Activated CD4-positive, alpha-beta T cell treated with anti-CD3 and anti-CD28 coated beads, Interleukin-2, amount 50 U/mL, for 16 hours (primary cell): ENCODE results near the gene TMEM204.
"Not testable (repeated sequence)": the region's sequence is repeated elsewhere in the genome, so short reads cannot be mapped to it uniquely, and the experiment has no call there.

Experiments used
- DNase-seq: peaks from one replicate; pipeline ENCODE4 v3.0.0-alpha.2; 2020

The TMEM204 gene

DNA sequence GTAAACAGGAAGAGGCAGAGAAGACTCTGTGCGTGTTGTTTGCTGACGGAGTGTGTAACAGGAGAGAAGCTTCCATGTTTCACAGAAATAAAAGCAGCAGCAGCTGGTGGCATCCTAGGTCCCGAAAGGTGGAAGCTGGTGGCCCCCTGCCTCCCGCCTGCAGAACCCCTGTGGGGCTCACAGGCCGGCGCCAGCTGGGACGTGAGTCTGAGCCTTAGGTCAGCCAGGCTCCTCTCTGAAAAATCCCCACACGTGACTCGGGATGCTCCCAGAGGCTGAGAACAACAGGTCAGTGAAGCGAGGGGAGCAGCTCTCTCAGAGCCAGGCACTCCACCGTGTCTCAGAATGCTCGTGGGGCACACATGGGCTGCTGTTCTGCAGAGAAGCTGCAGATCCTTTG is 27.4 kb downstream of the TMEM204 start:
- DNase-seq = no peak

GRCh38 chr16:1561266-1561665 is 27.8 kb downstream of the TMEM204 start:
- DNase-seq = no peak

DNA sequence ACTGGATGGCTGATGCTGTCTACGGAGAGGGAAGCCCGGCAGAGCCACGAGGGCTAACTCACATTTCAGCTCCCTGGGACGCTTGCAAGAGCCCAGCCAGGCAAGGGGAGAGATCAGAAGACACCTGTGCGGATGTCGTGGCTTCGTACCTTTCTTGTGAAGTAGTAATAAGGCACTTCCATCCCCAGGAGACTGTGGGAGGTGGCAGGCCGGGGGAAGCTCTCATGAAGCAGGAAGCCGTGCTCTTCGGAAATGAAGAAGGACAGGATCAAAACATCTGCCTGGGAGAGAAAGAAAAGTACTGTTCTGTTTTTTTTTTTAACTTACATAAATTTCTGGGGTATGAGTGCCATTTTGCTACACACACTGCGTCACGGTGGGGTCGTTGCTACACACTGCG is 28.4 kb downstream of the TMEM204 start:
- no peak for DNase-seq

DNA sequence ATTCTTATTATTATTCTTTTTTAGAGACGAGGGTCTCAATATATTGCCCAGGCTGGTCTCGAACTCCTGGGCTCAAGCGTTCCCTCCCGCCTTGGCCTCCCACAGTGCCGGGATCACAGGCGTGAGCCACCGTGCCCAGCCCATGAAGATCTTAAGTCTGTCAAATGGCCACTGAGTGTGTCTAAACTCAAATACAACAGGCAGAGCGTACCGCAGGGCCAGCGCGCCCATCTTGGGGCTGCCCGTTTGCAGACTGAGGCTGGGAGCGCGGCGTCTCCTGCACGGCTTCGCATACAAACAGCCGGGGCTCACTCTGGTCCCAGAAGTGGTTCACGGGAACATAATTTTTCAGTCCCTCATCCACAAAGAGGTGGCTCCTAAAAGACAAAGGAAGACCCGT is 30.3 kb downstream of the TMEM204 start:
- no peak for DNase-seq

DNA sequence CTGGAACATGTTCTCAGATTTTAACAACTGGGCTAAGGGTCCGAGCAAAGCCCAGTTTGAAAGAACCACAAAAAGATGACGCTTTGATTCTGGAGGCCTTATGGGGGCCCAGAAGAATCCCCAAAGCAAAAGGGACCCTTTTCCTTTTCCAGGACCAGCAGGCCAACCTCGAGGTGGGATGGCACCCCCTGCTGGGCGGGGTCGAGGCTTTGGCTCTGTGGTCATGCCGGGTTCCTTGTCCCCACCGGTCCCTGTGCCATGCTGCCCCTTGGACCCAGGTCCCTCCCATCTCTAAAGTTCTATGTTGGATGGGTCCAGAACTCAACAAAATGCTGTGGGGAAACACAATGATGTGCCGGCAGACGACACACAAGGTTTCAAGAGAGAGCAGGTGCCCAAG is 30.9 kb downstream of the TMEM204 start:
- no peak for DNase-seq

- DNase-seq = no peak
Measured at GRCh38 chr16:1565083-1565805, 31.8 kb downstream of the TMEM204 start.

DNA sequence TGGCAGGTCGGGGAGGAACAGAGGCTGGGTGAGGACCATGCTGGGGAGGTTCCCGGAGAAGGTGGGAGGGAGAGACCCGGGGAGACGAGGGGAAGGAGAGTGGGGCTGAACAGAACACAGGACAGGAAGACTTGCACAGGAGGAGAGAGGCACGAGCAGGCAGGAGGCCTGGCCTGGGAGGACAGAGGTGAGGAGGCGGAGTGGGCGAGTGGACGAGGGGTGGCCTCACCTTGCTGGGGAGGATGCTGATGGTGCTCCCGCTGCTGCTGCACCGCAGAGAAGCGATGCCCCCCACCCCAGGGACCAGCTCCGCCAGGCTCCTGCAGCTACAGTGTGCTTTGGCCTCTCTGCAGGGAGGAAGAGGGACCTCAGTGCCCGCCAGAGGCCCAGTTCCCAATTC is 34.5 kb downstream of the TMEM204 start:
- no peak for DNase-seq

GRCh38 chr16:1571012-1571671 is 37.7 kb downstream of the TMEM204 start:
- DNase-seq = no peak

GRCh38 chr16:1572673-1573072 is 39.2 kb downstream of the TMEM204 start:
- no peak for DNase-seq

DNA sequence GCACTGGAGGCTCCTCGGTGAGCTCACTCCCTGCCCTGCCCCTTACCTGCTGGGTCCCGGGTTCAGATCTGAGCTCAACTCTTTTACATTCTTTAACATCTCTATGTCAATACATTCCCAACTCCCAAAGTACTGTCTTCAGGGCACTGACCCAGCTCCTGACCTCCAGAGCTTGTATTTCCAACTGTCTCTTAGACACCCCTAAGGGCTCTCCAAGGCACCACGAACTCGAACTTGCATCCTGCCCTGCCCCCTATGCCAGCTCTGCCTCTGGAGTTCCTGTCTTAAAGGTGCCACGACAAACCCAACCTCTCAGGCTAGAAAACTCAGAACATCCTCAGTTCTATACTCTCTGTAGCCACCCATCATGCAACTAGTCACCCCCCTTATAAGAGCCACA is 39.8 kb downstream of the TMEM204 start:
- no peak for DNase-seq

GRCh38 chr16:1575578-1575977 is 42.1 kb downstream of the TMEM204 start:
- DNase-seq = no peak

DNA sequence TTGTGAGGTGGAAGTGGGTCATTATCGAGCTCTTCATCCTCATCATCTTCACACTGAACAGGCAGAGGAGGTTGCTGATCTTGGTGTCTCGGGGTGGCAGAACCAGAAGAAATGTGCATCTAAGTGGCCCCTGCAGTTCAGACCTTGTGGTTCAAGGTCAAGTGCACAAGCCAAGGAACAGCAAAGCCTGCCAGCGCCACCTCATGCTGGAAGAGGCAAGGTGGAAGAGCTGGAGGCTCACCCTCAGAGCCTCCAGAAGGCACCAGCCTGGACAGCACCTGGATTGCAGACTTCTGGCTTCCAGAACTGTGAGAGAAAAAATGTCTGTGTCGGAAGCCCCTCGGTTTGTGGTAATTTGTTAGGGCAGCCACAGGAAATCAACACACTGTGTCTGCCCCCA is 45.7 kb downstream of the TMEM204 start:
- DNase-seq = no peak

DNA sequence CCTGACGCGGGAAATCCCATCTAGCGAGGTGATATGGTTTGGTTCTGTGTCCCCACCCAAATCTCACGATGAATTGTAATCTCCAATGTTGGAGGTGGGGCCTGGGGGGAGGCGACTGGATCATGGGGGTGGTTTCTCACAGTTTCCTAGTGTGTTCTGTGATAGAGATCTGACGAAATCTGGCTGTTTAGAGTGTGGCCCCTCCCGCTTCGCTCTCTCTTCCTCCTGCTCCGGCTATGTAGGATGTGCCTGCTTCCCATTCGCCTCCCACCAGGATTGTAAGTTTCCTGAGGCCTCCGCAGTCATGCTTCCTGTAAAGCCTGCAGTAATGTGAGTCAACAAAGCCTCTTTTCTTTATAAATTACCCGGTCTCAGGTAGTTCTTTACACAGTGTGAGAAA is 46.8 kb downstream of the TMEM204 start:
- no peak for DNase-seq

DNA sequence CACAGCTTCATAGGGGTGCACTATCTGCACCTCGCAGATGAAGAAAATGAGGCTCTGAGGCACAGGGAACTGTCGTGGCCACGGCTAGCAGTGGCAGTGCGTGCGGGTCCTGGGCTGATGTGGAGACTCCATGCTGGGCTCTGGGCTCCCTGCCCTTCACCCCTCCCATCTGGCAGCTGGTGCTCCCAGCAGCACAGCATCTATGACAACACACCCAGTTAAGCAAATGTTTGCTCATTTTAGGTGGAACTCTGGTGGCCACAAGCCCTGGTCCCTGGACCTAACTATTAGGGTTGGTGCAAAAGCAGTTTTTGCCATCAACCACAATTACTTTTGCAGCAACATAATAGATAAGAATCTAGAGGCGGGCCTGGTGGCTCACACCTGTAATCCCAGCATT is 47.5 kb downstream of the TMEM204 start:
- no peak for DNase-seq

DNA sequence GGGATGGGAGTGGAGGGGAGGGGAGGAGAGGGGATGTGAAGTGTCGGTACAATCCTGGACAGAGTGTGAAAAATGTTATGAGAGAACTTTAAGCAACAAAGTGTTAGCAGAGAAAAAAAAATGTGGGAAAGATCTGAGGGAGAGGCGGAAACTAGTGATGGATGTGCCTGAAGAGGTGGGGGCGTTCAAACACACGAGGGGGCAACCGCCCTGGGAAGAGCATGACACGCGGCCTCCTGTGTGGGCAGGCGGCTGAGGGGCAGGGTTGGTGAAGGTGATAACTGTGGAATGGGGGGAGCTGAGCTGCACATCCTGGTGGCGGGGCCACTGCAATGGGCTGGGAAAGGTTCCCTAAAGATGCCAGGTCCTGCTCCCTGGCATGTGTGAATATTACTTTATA is 48.3 kb downstream of the TMEM204 start:
- no peak for DNase-seq

- DNase-seq = no peak
Measured at GRCh38 chr16:1583180-1583579, 49.7 kb downstream of the TMEM204 start.

- no peak for DNase-seq
Measured at GRCh38 chr16:1584926-1585484, 51.5 kb downstream of the TMEM204 start.

DNA sequence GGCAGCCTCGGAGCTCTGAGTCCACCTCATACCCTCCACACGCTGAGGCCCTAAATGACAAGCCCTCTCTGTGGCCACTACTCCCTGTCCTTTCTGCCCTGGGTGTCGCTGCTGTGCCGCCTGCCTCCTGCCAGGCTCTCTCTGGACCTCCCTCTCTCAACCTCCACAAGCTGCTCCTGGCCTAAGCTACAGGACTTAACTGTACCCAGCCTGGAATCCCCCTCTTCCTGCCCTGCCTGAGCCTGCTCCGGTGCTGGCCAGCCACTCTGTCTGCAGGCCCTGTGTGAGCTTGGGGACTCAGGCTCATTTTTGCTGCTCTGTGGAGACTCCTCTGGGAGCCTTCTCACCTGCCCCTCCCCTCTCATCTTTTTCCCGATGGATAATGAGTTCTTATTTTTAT is 56.9 kb downstream of the TMEM204 start:
- no peak for DNase-seq

DNA sequence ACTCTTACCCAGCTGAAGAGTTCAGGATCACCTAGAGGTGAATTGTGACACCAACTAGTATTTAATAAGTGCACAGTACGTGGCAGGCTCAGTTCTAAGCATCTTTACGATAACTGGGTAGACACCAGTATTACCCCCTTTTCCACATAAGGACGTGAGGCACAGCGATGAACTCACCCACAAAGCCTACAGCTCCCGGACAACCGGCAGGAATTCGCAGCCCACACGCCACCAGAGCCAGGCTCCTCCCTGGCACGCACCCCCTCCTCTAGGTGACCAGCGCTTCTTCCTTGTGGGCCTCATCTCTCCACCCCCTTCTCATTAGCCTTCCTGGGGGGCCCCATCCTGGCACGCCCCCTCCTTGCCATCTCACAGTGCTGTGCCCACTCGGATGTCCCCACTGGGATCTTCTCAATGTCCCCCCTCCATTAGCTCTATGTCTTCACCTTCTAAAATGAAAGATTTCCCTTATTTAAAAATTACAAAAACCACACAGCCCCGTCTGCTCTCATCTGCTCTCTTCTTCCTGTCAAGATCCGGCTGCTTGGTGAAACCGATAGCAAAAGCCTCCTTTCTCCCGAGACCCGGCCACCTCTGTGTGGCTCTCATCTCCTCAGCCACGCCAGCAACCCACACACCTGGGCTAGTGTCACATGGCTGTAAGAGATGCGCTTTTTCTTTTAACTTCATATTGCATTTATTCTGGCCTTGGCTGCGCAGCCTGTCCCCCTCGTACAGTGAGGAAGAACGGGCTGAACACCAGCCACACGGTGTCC is 57.7 kb downstream of the TMEM204 start:
- no peak for DNase-seq

- DNase-seq = no peak
Measured at GRCh38 chr16:1592446-1592845, 59.0 kb downstream of the TMEM204 start.

- DNase-seq = not testable (repeated sequence)
Measured at GRCh38 chr16:1595511-1595910, 62.0 kb downstream of the TMEM204 start.

DNA sequence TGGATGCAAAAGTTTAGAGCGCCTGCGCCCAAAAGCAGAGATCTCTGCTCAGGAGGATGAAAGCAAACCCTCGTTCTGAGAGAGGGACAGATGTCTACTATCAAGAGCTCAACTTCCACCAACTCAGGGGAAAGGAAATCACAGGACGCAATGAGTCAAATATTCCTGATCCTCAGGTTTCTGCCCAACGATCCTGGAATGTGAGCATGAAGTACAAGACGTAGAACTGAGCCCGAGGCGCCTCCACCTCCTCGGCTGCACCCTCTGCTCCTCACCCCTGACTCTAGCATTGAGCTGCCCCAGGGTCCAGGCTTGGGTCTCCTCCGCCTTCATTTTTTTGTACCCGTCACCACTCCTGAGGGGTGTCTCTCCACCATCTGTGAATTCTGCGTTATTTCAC is 63.0 kb downstream of the TMEM204 start:
- no peak for DNase-seq

- no peak for DNase-seq
Measured at GRCh38 chr16:1597154-1597553, 63.7 kb downstream of the TMEM204 start.

GRCh38 chr16:1601031-1601430 is 67.6 kb downstream of the TMEM204 start:
- no peak for DNase-seq
